GM12878 (cell line): ENCODE results near the gene GALNT15. TPM values are rescaled to one million over a fixed set of nuclear protein-coding genes. Genes with fewer than 3 reads are reported as not detected.

ENCODE experiments used
- ATAC-seq: fragments of 200-7000 bp; cut with Tn5 transposase; 3 replicates; pipeline ENCODE4 v1.9.1; 2020; ENCODE audit warnings: mild to moderate bottlenecking, moderate library complexity
- BruUV-seq: library from RNA; stranded (reverse); fragments of 400-500 nt; replicated peaks from 2 replicates; lab custom pipeline; 2021; lab: Mats Ljungman, UMichigan
- CTCF ChIA-PET: fragments of 300-600 bp; sonication (Branson Sonifier 250); formaldehyde crosslinking; extraction: SDS; loops from one replicate; lab custom pipeline; 2021; ENCODE audit warnings: inconsistent platforms; lab: Yijun Ruan, JAX
- POLR2A ChIA-PET: fragments of 350-600 bp; formaldehyde crosslinking; extraction: SDS; loops from one replicate; lab custom pipeline; 2021; ENCODE audit warnings: inconsistent platforms; lab: Charles Lee
- RAD21 ChIA-PET: fragments of 300-600 bp; sonication (Branson Sonifier 250); formaldehyde crosslinking; loops from one replicate; lab custom pipeline; 2023; ENCODE audit warnings: antibody characterized with exemption; ENCODE audit not compliant: unreplicated experiment; lab: Charles Lee
- SMC1A ChIA-PET: fragments of 300-600 bp; sonication (Branson Sonifier 250); formaldehyde crosslinking; loops from one replicate; lab custom pipeline; 2023; ENCODE audit not compliant: unreplicated experiment, uncharacterized antibody; lab: Charles Lee
- DNase-seq: peaks from one replicate; pipeline ENCODE4 v3.0.0-alpha.2; 2011; ENCODE audit warnings: low read depth, low spot score
- FAIRE-seq: peaks from 3 replicates; lab custom pipeline; 2011; peaks lifted over from hg19 to GRCh38; lab: Jason Lieb, UNC
- H2AFZ ChIP-seq: 2 replicates; pipeline ENCODE4 v1.6.0; 2011; ENCODE audit warnings: low read depth, low read length, control low read depth; ENCODE audit not compliant: control insufficient read depth
- H3K27ac ChIP-seq: 2 replicates; pipeline ENCODE4 v1.5.1; 2011; ENCODE audit warnings: control low read depth; ENCODE audit not compliant: control insufficient read depth, insufficient read depth
- H3K27me3 ChIP-seq, 2 experiments: replicated peaks in 1 of 2; 2 replicates each; pipeline versions ENCODE4 v1.6.0 to v1.6.1; 2011; ENCODE audit warnings: low read length in 1 of 2; ENCODE audit not compliant: control insufficient read depth in 2 of 2, insufficient read depth in 2 of 2
- H3K36me3 ChIP-seq, 2 experiments: 2 replicates each; pipeline ENCODE4 v1.5.1; 2011; ENCODE audit warnings: low read length in 1 of 2; ENCODE audit not compliant: control insufficient read depth in 2 of 2, insufficient read depth in 2 of 2
- H3K4me1 ChIP-seq: 2 replicates; pipeline ENCODE4 v1.6.1; 2011; ENCODE audit warnings: mild to moderate bottlenecking, low read length, moderate library complexity, mixed read lengths; ENCODE audit not compliant: control insufficient read depth, insufficient read depth
- H3K4me2 ChIP-seq: 2 replicates; pipeline ENCODE4 v1.6.0; 2011; ENCODE audit warnings: control low read depth; ENCODE audit not compliant: control insufficient read depth, insufficient read depth
- H3K4me3 ChIP-seq: fragments of 200-600 bp; sonication (generic); 2 replicates; pipeline ENCODE4 v1.5.1; 2016
- H3K79me2 ChIP-seq: 2 replicates; pipeline ENCODE4 v1.6.0; 2011; ENCODE audit warnings: low read length; ENCODE audit not compliant: control insufficient read depth, insufficient read depth
- H3K9ac ChIP-seq: 2 replicates; pipeline ENCODE4 v1.8.0; 2011; ENCODE audit warnings: low read length, control low read depth, mixed read lengths; ENCODE audit not compliant: control insufficient read depth, insufficient read depth
- H3K9me3 ChIP-seq: replicated peaks from 3 replicates; pipeline ENCODE4 v1.5.1; 2011; ENCODE audit warnings: mild to moderate bottlenecking, low read length; ENCODE audit not compliant: control insufficient read depth, insufficient read depth
- H4K20me1 ChIP-seq: 2 replicates; pipeline ENCODE4 v1.6.0; 2011; ENCODE audit not compliant: control insufficient read depth, insufficient read depth
- BMI1 ChIP-seq: fragments of 450-650 bp; IDR thresholded peaks from 2 replicates; pipeline ENCODE4 v1.6.1; 2016; ENCODE audit warnings: mild to moderate bottlenecking, moderate library complexity, borderline replicate concordance
- BRCA1 ChIP-seq: IDR thresholded peaks from 2 replicates; pipeline ENCODE4 v1.6.1; 2011; ENCODE audit warnings: low read depth, low read length, improper control_type of control experiment
- CBX5 ChIP-seq: sonication (generic); IDR thresholded peaks from 2 replicates; pipeline ENCODE4 v1.6.1; 2016; ENCODE audit warnings: low read depth, moderate library complexity, mild to moderate bottlenecking, inconsistent platforms
- CREB1 ChIP-seq: IDR thresholded peaks from 2 replicates; pipeline ENCODE4 v1.6.1; 2012; ENCODE audit warnings: low read depth, mild to moderate bottlenecking, inconsistent platforms
- EED ChIP-seq: sonication (generic); IDR thresholded peaks from 2 replicates; pipeline ENCODE4 v1.6.1; 2016; ENCODE audit warnings: antibody characterized with exemption, low read depth
- EGR1 ChIP-seq, 2 experiments: IDR thresholded peaks; 1 replicate in 1 of 2; 2 replicates in 1 of 2; pipeline ENCODE4 v1.6.1; 2011 to 2012; ENCODE audit warnings: low read depth in 2 of 2, low read length in 2 of 2, borderline replicate concordance in 1 of 2, mild to moderate bottlenecking in 1 of 2, moderate library complexity in 1 of 2
- ESRRA ChIP-seq: IDR thresholded peaks from 2 replicates; pipeline ENCODE4 v1.6.1; 2012; ENCODE audit warnings: mild to moderate bottlenecking, low read length, improper control_type of control experiment
- ETV6 ChIP-seq, 2 experiments: fragments of 450-650 bp in 1 of 2; IDR thresholded peaks in 1 of 2; conservative IDR thresholded peaks in 1 of 2; 2 replicates each; pipeline ENCODE4 v1.6.1; 2014; ENCODE audit warnings: antibody characterized with exemption in 1 of 2, borderline replicate concordance in 1 of 2, low read depth in 1 of 2, mild to moderate bottlenecking in 1 of 2, moderate library complexity in 1 of 2
- FOXK2 ChIP-seq: fragments of 450-650 bp; IDR thresholded peaks from 2 replicates; pipeline ENCODE4 v1.6.1; 2017; ENCODE audit warnings: mild to moderate bottlenecking, moderate library complexity
- LARP7 ChIP-seq: fragments of 450-650 bp; IDR thresholded peaks from 2 replicates; pipeline ENCODE4 v1.6.1; 2017; ENCODE audit warnings: mild to moderate bottlenecking
- MLLT1 ChIP-seq: fragments of 450-650 bp; IDR thresholded peaks from 2 replicates; pipeline ENCODE4 v1.6.1; 2016; ENCODE audit warnings: mild to moderate bottlenecking
- NBN ChIP-seq: fragments of 450-650 bp; IDR thresholded peaks from 2 replicates; pipeline ENCODE4 v1.6.1; 2016
- NR2C2 ChIP-seq: IDR thresholded peaks from 2 replicates; pipeline ENCODE4 v1.6.1; 2011; ENCODE audit warnings: borderline replicate concordance, low read depth; ENCODE audit not compliant: control insufficient read depth, insufficient read length
- SMAD5 ChIP-seq: IDR thresholded peaks from 2 replicates; pipeline ENCODE4 v1.6.1; 2016; ENCODE audit warnings: antibody characterized with exemption, low read depth
- SMC3 ChIP-seq: IDR thresholded peaks from 2 replicates; pipeline ENCODE4 v1.6.1; 2011; ENCODE audit warnings: low read length, improper control_type of control experiment, borderline replicate concordance
- SRF ChIP-seq, 2 experiments: IDR thresholded peaks; 2 replicates each; pipeline ENCODE4 v1.6.1; 2011; ENCODE audit warnings: low read depth in 2 of 2, low read length in 2 of 2, mild to moderate bottlenecking in 1 of 2, moderate library complexity in 1 of 2
- YY1 ChIP-seq: IDR thresholded peaks from 2 replicates; pipeline ENCODE4 v1.6.1; 2011; ENCODE audit warnings: low read depth, mild to moderate bottlenecking, low read length
- ZNF384 ChIP-seq: IDR thresholded peaks from 2 replicates; pipeline ENCODE4 v1.6.1; 2012; ENCODE audit warnings: low read depth, mild to moderate bottlenecking, low read length, improper control_type of control experiment, borderline replicate concordance
- WGBS: methylation state at CpG from one replicate; pipeline ENCODE4 v1.1.6; 2016; ENCODE audit warnings: low lambda C conversion rate; ENCODE audit not compliant: insufficient replicate concordance, insufficient coverage; ENCODE audit errors: missing lambda C conversion rate; 5-methylcytosine and 5-hydroxymethylcytosine counted together
- in situ Hi-C: fragments of 300-500 bp; cut with MboI; formaldehyde crosslinking; loops from 9 replicates; pipeline ENCODE4 v1.14.3; 2018; ENCODE audit warnings: mixed read lengths
- intact Hi-C: fragments of 100-400 bp; cut with micrococcal nuclease; formaldehyde crosslinking; loops from one replicate; pipeline ENCODE4 v1.14.2; 2022; ENCODE audit not compliant: unreplicated experiment
- polyA plus RNA-seq, 11 experiments: library from polyadenylated mRNA; depleted of rRNA in 4 of 11; unstranded in 6 of 11; stranded (reverse) in 5 of 11; fragments of >200 nt; fragmentation: Nextera tagmentation in 4 of 11; fragmentation: Illumina TruSeq in 1 of 11; extraction: Ambion mirVana in 4 of 11; extraction: Trizol in 1 of 11; gene quantifications; 1 replicate in 1 of 11; 2 replicates in 10 of 11; pipeline versions ENCODE4 v1.2.1 to v1.2.3, GENCODE V29; 2011 to 2016; ENCODE audit warnings: inconsistent platforms in 2 of 11, missing spikeins in 2 of 11, low read depth in 1 of 11
- total RNA-seq, 4 experiments: library from RNA; depleted of rRNA in 3 of 4; stranded (reverse); fragments of >200 nt in 3 of 4; fragmentation: Illumina TruSeq in 1 of 4; extraction: Trizol in 1 of 4; gene quantifications; 2 replicates each; pipeline versions ENCODE4 v1.2.1 to v1.2.3, GENCODE V29; 2013 to 2021
- TF ChIP-seq, protein P1 (sequence below): fragments of 450-650 bp; IDR thresholded peaks from 2 replicates; pipeline ENCODE4 v1.6.1; 2017; ENCODE audit warnings: mild to moderate bottlenecking, low read depth, inconsistent platforms; ENCODE audit not compliant: poor library complexity, severe bottlenecking

The GALNT15 gene
- total and polyA plus RNA-seq, 10 of the 15 experiments (the other 5 are each of a cell fraction or from before 2014, with no cell fraction given): 0.03 to 0.05 TPM; not detected in 8

- peak; percentile 90 for TF ChIP-seq FOXK2
- no peak for TF ChIP-seq BRCA1
- 0 out of 2 replicates have a peak, but pooled peaks have one; percentile 4 for TF ChIP-seq ESRRA
- TF ChIP-seq YY1: peak; percentile 72; the same call in 1 of the 2 replicates
- no peak for TF ChIP-seq SMC3
- TF ChIP-seq EGR1 (IDR thresholded peaks at IDR 0.05; ENCODE audit: borderline replicate concordance in 1 of 2, low read depth in 2 of 2, low read length in 2 of 2): peak in 1 of 2 experiments; percentile 42; a peak in 1 of 3 replicates
- TF ChIP-seq CBX5: no peak
- TF ChIP-seq MLLT1: 0 out of 2 replicates have a peak, but pooled peaks have one; percentile 34
- TF ChIP-seq ZNF384: no peak
Measured at GRCh38 chr3:16264708-16265454, 90.4 kb downstream of the GALNT15 start, which contains the start of the genes DPH3 and OXNAD1 (continued).

DNA sequence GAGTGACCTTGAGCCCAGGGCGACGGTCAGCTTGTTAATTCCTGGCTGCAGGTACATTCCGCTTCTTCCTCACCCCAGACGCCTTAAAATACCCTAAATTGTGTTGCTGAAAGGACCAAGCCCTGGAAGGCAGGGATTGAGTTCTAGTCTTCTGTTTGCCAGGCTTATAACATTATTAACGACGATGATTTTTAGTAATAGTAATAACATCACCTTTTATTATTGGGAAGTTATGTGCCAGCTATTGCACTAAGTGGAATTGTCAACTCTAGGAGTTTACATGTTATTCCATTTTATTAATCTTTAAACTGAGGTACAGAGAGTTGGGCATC is 90.9 kb downstream of the GALNT15 start:
- ChIA-PET SMC1A (interaction anchor here (1.0 to 6.4 kb wide), 12 partner anchors 12 to 284 kb away, joined by 3 to 63 read pairs (median 6); no protein-coding TSS in a partner anchor), CTCF (interaction anchor here (0.5 to 9.7 kb wide), 16 partner anchors 9 to 1111 kb away, joined by 3 to 93 read pairs (median 6); no protein-coding TSS in a partner anchor), RAD21 (interaction anchor here (0.6 to 2.1 kb wide), 15 partner anchors 13 to 288 kb away, joined by 3 to 12 read pairs (median 3); no protein-coding TSS in a partner anchor), POLR2A (interaction anchor here (0.8 to 2.3 kb wide), 4 partner anchors 9 to 151 kb away, joined by 3 to 15 read pairs (median 4); no protein-coding TSS in a partner anchor)
- Histone ChIP-seq H4K20me1 (no peaks in the 10 kb centered on the region), H3K36me3 (no peaks in the 10 kb centered on the region; a peak in 1 of 4 replicates), H3K27ac (peak overlapping the region; percentile 86), H3K27me3 (no peaks in the 10 kb centered on the region), H3K9ac (peak overlapping the region; percentile 89), H3K9me3 (no peaks in the 10 kb centered on the region), H3K4me1 (peaks cover 3% of the 10 kb centered on the region), H2AFZ (peak overlapping the region; percentile 98), H3K4me3 (peak overlapping the region; percentile 91), H3K79me2 (peaks cover 47% of the 10 kb centered on the region), H3K4me2 (peak overlapping the region; percentile 48)
- in situ Hi-C loops (no loop called here), intact Hi-C loops (loop anchor here (2.0 to 10.0 kb wide), 2 partner anchors 245 to 969 kb away; no protein-coding TSS in a partner anchor)
- DNase-seq: no peak
- WGBS: 0% methylated on average over 6 of the region's 6 CpGs
- ATAC-seq: no peak
- BruUV-seq: TSS peak; percentile 86
- no peak for FAIRE-seq
- TF ChIP-seq NR2C2: no peak
- TF ChIP-seq BRCA1: no peak
- TF ChIP-seq EED: no peak
- no peak for TF ChIP-seq SMAD5
- no peak for TF ChIP-seq SRF (IDR thresholded peaks at IDR 0.05; ENCODE audit: low read depth in 2 of 2, low read length in 2 of 2)
- TF ChIP-seq, protein P1, sequence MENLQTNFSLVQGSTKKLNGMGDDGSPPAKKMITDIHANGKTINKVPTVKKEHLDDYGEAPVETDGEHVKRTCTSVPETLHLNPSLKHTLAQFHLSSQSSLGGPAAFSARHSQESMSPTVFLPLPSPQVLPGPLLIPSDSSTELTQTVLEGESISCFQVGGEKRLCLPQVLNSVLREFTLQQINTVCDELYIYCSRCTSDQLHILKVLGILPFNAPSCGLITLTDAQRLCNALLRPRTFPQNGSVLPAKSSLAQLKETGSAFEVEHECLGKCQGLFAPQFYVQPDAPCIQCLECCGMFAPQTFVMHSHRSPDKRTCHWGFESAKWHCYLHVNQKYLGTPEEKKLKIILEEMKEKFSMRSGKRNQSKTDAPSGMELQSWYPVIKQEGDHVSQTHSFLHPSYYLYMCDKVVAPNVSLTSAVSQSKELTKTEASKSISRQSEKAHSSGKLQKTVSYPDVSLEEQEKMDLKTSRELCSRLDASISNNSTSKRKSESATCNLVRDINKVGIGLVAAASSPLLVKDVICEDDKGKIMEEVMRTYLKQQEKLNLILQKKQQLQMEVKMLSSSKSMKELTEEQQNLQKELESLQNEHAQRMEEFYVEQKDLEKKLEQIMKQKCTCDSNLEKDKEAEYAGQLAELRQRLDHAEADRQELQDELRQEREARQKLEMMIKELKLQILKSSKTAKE: peak; percentile 13
- TF ChIP-seq NBN: no peak
- TF ChIP-seq CREB1: no peak
- TF ChIP-seq LARP7: 0 out of 2 replicates have a peak, but pooled peaks have one; percentile 3
- no peak for TF ChIP-seq BMI1
- TF ChIP-seq ETV6 (conservative IDR thresholded peaks at IDR 0.05 in 1 of 2, IDR thresholded peaks at IDR 0.05 in 1 of 2; ENCODE audit: borderline replicate concordance in 1 of 2, low read depth in 1 of 2): no peak
- TF ChIP-seq ZNF384: no peak
